D721Med (cell line): ENCODE measurements around the gene CCDC167.

ENCODE experiments used
- DNase-seq: peaks from one replicate; pipeline ENCODE4 v3.0.0; 2011; ENCODE audit warnings: low spot score; ENCODE audit not compliant: insufficient read length
- FAIRE-seq: peaks from 2 replicates; lab custom pipeline; 2011; peaks lifted over from hg19 to GRCh38; lab: Jason Lieb, UNC
- CTCF ChIP-seq: IDR thresholded peaks from 2 replicates; pipeline ENCODE4 v1.5.1; 2012; ENCODE audit warnings: mild to moderate bottlenecking, control low read depth; ENCODE audit not compliant: insufficient read depth; ENCODE audit errors: missing control alignments

CCDC167 gene

GRCh38 chr6:37493661-37493995 is 6.1 kb downstream of the CCDC167 start:
- TF ChIP-seq CTCF = no peak
- FAIRE-seq (no peak), DNase-seq (no peak)

- FAIRE-seq (no peak), DNase-seq (no peak)
- TF ChIP-seq CTCF = no peak
Observed at GRCh38 chr6:37492991-37493660, 6.6 kb downstream of the CCDC167 start.

- FAIRE-seq (no peak), DNase-seq (no peak)
- no peak for TF ChIP-seq CTCF
Observed at GRCh38 chr6:37492236-37492972, 7.3 kb downstream of the CCDC167 start.

GRCh38 chr6:37491830-37492208 is 7.9 kb downstream of the CCDC167 start:
- TF ChIP-seq CTCF = no peak
- DNase-seq (no peak), FAIRE-seq (no peak)

- no peak for DNase-seq
- no peak for FAIRE-seq
- TF ChIP-seq CTCF = no peak
Observed at GRCh38 chr6:37491171-37491829, 8.4 kb downstream of the CCDC167 start.

GRCh38 chr6:37490536-37491170 is 9.0 kb downstream of the CCDC167 start:
- no peak for TF ChIP-seq CTCF
- DNase-seq (no peak), FAIRE-seq (no peak)
